ENCODE measurements around the gene SLC5A10.
"Not testable (repeated sequence)": the region's sequence is repeated elsewhere in the genome, so short reads cannot be mapped to it uniquely, and the experiment has no call there.

SLC5A10 gene

DNA sequence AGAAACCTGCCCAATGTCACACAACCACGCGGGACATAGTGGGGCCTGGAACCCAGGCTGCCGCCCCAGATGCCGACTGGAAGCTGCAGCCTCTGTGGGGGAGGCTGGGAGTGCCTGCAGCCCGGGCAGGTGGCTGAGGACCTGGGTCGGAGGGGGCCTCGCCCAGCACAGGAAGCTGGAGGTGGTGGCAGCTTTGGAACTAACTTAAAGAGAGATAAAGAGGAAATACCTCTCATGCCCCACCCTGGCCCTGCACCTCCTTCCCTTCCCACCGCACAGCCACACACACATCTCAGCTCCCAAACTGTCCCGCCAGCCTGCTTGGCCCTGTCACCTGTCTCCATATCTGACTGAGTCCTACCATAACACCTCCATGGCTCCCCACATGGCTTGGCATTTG lies 88.4 kb downstream of the SLC5A10 start:
- not testable (repeated sequence) for DNase-seq (ENCODE audit: low spot score)

DNA sequence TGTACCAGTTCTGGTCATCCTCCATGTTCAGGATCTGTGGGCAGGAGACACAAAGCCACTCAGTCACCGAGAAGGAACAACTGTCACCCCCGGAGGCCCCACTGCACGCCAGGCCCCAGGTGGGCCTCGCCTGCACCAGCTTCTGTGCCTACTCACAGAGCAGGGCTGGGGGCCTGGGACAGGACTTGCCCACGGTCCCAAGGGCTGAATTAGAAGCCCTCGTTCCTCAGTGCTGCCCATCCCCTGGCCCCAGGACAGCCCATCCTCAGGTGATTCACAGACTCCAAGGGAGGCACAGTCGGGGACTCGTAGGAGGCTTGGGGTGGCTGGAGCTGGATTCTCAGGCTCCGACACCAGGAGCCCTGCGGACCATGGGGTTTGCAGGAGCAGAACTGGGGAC lies 89.9 kb downstream of the SLC5A10 start:
- not testable (repeated sequence) for DNase-seq (ENCODE audit: low spot score)

DNA sequence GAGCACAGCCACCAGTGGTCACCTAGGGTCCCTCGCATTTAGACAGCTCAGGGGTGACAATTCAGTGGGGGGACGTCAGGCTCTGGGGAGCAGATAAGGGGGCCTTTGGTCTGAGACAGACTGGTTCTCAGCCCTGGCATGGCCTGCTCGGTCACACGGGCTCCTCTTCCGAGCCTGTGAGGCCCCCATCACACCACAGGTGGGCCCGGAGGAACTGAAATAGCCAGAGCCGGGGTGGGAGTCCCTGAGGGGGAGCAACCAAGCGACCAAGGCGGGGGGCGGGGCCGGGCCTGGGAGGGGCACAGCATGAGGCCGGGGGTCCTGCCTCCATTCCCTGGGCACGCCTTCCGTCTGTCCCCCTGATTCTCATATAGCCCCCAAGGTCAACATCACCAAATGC lies 90.4 kb downstream of the SLC5A10 start:
- DNase-seq (ENCODE audit: low spot score): not testable (repeated sequence)

DNA sequence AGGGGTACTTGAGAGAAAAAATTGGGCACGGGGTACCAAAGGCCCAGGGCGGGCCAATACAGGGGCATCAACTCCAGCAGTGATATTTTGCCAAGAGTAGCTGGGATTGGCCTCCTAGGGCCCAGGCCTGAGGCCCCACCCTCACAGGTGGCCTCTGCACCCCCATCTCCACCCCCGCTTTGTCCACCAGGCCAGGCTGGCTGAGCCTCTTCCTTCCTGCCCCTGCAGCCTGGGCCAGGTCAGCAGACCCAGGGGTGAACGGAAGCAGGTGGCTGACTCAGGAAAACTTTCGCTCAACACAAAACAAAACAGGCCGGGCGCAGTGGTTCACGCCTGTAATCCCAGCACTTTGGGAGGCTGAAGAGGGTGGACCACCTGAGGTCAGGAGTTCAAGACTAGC lies 91.1 kb downstream of the SLC5A10 start:
- not testable (repeated sequence) for DNase-seq (ENCODE audit: low spot score)

DNA sequence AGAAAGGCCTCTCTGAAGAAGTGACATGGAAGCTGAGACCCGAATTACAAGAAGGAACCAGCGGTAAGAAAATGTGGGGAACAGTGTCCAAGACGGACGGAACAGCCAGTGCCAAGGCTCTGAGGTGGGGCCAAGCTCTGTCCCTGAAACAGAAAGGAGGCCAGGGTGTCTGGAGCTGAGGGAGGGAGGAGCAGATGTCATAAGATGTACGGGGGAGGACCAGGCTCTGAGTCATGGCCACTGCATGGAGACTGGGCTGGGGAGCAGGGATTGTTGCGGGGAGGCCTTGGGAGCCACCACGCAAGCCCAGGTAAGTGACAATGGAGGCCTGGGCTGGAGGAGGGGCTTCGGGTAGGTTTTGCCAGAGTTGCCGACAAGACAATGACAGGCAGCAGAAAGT lies 92.7 kb downstream of the SLC5A10 start:
- DNase-seq (ENCODE audit: low spot score): not testable (repeated sequence)

DNA sequence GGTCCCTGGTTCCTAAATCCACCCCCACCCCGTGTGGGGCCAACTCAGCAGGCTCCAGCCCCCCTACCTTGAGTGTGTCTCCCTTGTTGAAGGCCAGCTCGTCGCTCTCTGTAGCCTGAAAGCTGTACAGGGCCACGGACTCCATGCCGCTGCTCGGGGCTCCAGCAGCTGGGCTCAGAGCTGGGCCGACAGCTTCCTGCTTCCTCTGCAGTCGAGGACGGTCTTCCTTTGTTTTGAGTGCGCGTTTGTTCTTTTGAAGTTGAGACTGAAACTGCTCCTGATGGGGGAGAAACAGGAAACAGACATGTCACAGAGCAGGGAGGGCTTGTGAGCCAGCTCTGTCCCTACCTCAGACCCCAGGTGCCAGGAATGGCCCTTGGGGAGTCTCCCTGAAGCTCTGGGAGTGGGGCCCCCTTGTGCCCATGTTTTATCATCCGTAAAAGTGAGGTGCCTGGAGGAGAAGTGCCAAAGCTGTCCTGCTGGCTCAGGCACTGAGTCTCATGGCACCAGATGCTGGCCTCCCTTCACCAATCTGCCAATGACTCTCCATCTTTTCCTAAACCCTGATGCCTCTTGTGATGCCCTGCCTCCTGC lies 94.9 kb downstream of the SLC5A10 start, which contains the start of gene GRAP:
Gene GRAP, minus strand, starts transcription at position 176 of the 594 bp plus-strand sequence. Its CDS starts 31 bp downstream, at position 145.
- not testable (repeated sequence) for DNase-seq (ENCODE audit: low spot score)

DNA sequence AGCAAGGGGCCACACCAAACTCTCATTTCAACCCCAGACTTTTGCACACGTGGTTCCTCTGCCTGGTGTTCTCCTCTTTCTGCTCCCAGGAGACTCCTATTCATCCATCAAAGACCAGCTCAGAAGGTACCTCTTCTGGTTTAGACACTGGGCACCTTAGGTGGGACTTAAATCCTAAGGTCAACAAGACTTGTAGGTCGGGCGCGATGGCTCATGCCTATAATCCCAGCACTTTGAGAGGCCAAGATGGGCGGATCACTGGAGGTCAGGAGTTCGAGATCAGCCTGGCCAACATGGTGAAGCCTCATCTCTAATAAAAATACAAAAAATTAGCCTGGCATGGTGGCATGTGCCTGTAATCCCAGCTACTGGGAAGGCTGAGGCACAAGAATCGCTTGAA lies 95.5 kb downstream of the SLC5A10 start:
- DNase-seq (ENCODE audit: low spot score): not testable (repeated sequence)

DNA sequence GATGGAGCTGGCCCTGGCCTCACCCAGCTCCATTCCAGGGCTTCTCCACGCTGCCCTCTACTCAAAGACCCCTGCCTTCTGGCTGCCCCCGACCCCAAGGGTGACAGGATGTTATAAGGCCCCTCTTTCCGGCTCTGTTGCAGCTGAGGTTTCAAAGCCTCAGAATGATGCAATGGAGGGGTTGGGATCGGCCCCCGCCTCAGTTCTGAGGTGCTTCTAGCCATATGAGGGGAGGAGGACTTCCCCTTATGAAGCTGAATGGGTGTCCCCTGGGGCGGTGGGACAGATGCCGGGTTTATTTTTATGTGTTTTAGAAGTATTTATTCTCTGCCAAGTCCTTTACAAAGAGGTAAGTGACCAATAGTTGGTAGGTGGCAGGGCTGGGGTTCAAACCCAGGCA lies 96.9 kb downstream of the SLC5A10 start:
- DNase-seq (ENCODE audit: low spot score): not testable (repeated sequence)

DNA sequence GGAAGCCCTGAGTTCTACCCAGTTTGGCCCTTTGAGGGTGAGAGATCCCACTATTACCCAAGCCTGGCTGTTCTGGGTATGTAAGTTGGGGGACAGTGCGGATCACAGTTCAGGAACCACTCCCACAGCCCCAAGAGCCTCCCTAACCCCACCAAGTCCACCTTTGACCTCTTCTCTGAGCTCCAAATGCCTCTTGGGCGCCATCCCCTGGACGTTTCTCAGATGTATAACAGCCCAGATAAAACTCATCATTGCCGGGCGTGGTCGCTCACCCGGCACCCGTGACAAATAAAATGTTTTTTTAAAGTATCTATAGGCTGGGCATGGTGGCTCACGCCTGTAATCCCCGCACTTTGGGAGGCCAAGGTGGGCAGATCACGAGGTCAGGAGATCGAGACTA lies 103.5 kb downstream of the SLC5A10 start:
- DNase-seq (ENCODE audit: low spot score): not testable (repeated sequence)

DNA sequence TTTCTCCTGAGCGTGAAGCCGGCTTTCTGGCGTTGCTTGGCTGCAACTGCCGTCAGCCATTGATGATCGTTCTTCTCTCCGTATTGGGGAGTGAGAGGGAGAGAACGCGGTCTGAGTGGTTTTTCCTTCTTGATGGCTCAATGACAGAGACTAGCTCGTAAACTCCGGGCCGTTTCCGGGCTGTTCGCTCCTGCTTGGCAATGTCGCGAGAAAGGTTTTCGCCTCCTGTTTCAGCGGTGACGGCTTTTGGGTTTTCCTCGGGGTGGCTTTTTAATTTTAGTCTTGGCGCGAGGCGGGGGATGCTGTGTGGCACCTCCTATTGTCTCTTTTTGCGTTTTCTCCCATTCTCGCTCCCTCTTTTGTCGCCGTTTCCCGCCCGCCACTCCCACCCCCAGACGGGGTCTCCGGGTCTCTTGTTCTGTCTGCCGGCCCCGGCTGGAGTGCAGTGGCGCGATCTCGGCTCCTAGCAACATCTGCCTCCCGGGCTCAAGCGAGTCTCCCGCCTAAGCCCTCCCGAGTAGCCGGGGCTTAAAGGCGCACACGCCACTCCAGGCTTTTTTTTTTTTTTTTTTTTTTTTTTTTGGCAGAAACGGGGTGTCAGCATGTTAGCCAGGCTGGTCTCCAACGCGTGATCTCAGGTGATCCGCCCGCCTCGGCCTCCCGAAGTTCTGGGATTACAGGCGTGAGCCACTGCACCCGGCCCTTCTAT lies 110.2 kb downstream of the SLC5A10 start:
- not testable (repeated sequence) for DNase-seq (ENCODE audit: low spot score)

DNA sequence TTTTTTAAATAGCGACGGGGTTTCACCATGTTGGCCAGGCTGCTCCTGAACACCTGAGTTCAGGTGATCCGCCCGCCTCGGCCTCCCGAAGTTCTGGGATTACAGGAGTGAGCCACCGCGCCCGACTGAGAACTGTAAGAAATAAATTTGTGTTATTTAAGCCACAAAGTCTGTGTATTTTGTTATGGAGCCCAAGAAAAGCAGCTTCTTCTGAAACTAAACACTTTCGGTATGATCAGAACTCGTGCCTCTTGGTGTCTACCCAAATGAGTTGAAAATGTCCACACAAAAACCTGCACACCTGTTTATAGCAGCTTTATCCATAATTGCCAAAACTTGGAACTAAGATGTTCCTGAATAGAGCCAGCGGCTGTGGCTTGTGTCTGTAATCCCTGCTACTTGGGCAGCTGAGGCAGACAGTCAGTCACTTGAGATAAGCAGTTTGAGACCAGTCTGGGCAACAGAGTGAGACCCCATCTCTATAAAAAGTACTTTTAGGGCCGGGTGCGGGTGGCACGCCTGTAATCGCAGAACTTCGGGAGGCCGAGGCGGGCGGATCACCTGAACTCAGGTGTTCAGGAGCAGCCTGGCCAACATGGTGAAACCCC lies 110.9 kb downstream of the SLC5A10 start:
- not testable (repeated sequence) for DNase-seq (ENCODE audit: low spot score)

DNA sequence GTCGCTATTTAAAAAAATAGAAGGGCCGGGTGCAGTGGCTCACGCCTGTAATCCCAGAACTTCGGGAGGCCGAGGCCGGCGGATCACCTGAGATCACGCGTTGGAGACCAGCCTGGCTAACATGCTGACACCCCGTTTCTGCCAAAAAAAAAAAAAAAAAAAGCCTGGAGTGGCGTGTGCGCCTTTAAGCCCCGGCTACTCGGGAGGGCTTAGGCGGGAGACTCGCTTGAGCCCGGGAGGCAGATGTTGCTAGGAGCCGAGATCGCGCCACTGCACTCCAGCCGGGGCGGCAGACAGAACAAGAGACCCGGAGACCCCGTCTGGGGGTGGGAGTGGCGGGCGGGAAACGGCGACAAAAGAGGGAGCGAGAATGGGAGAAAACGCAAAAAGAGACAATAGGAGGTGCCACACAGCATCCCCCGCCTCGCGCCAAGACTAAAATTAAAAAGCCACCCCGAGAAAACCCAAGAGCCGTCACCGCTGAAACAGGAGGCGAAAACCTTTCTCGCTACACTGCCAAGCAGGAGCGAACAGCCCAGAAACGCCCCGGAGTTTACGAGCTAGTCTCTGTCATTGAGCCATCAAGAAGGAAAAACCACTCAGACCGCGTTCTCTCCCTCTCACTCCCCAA lies 111.5 kb downstream of the SLC5A10 start:
- DNase-seq (ENCODE audit: low spot score): not testable (repeated sequence)

DNA sequence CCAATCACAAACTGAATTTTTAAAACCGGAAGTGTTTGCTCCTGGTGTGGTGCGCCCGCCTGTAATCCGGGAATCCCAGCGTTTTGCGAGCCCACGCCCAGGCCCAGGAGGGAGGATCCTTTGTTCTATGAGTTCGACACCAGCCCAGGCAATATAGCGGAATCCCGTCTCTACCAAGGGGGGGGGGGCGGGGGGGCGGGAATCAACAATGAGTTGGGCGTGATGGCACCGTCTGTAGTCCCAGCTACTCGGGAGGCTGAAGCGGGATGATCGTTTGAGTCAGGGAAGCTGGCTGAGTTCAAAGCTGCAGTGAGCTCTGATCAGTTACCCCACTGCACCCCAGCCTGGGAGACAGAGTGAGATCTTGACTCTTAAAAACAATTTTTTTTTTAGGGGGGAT lies 112.4 kb downstream of the SLC5A10 start:
- not testable (repeated sequence) for DNase-seq (ENCODE audit: low spot score)

DNA sequence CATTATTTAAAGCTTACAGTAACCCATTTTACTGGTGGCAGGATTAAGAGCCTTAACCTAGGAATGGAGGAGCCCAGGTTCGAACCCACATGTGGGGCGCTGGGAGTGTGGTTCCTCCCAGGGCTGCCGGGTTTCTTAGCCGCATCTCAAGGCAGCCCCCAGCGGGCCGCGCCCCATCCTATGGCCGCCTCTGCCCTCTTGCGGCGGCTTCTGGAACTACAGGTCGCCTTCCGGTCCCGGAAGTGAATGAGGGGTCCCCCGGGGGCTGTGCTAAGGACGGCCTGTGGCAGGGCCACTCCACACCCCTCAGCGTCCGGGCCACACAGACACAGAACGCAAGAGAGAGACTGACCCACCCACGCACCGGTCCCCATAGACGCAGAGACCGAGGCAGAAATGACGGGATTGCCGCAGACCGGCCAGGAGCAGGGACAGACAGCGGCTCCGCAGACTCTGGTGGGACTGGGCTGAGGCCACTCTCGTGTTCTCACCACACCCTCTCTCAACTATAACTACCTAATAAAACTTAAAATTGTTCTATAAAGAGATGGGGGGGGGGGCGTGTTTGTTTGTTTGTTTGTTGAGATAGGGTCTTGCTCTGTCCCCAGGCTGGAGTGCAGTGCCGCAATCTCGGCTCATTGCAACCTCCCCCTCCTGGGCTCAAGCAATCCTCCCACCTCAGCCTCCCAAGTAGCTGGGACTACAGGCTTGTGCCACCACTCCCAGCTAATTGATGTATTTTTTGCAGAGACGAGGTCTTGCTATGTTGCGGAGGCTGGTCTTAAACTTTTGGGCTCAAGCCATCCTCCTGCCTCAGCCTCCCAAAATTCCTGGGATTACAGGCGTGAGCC lies 118.6 kb downstream of the SLC5A10 start:
- DNase-seq (ENCODE audit: low spot score): not testable (repeated sequence)
